GM12891 (cell line): ENCODE measurements around the gene GLIS1.

Experiments
- PAX5 ChIP-seq: IDR thresholded peaks from 2 replicates; pipeline ENCODE4 v1.6.1; 2011; ENCODE audit warnings: low read length, moderate library complexity, mild to moderate bottlenecking; ENCODE audit not compliant: insufficient read depth, severe bottlenecking
- POLR2A ChIP-seq: IDR thresholded peaks from 2 replicates; pipeline ENCODE4 v1.6.1; 2011; ENCODE audit warnings: low read depth, low read length, control low read depth
- POLR2AphosphoS5 ChIP-seq: IDR thresholded peaks from 2 replicates; pipeline ENCODE4 v1.6.1; 2011; ENCODE audit warnings: low read depth, low read length, control low read depth
- SPI1 ChIP-seq: IDR thresholded peaks from 2 replicates; pipeline ENCODE4 v1.6.1; 2011; ENCODE audit warnings: low read depth, low read length, control low read depth
- TAF1 ChIP-seq: IDR thresholded peaks from 2 replicates; pipeline ENCODE4 v1.6.1; 2011; ENCODE audit warnings: low read depth, low read length, control low read depth

DNA sequence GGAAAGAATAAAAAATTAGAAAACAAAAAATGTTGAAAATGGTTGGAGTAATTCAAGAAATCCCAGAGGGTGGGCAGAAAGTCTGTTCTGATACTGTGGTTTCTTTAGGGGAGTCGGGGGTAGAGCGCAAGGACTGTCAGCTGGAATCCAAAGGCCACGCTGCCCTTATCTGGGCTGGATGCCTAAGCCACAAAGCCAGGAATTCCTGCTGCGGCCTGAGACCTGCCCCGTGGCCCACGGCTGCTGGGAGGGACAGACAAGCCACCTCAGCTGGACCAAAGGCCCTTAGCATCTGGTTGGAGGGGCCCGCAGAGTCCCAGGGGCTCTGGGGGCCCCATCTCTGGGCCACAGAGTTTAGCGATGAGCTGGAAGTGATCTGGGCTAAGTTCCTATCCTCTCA is 219.5 kb downstream of the GLIS1 start:
- TF ChIP-seq POLR2A (no peak), POLR2AphosphoS5 (no peak), SPI1 (no peak), TAF1 (no peak), PAX5 (no peak)
